ENCODE measurements around the gene ITPR1.

DNA sequence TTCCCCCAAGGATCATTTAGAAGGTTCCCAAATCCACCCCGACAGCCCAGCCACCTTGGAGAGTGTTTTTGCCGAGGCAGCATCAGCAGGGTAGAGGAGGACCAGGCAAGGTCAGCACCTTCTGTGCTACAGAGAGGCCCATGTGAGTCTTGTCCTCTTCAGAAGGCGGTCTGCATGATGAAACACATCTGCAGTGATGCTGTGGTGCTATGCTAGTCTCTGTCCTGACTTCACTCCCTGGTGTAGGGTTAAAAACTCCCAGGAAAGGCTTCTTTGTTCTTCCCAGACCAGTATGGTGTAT lies 87.9 kb downstream of the ITPR1 start:
- TF ChIP-seq, protein P1, sequence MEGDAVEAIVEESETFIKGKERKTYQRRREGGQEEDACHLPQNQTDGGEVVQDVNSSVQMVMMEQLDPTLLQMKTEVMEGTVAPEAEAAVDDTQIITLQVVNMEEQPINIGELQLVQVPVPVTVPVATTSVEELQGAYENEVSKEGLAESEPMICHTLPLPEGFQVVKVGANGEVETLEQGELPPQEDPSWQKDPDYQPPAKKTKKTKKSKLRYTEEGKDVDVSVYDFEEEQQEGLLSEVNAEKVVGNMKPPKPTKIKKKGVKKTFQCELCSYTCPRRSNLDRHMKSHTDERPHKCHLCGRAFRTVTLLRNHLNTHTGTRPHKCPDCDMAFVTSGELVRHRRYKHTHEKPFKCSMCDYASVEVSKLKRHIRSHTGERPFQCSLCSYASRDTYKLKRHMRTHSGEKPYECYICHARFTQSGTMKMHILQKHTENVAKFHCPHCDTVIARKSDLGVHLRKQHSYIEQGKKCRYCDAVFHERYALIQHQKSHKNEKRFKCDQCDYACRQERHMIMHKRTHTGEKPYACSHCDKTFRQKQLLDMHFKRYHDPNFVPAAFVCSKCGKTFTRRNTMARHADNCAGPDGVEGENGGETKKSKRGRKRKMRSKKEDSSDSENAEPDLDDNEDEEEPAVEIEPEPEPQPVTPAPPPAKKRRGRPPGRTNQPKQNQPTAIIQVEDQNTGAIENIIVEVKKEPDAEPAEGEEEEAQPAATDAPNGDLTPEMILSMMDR (IDR thresholded peaks at IDR 0.05; ENCODE audit: insufficient read depth, low read length): no peak
- no peak for TF ChIP-seq POLR2AphosphoS5 (IDR thresholded peaks at IDR 0.05; ENCODE audit: low read depth)

Data from HL-60 (cell line).